HS-27A (cell line): ENCODE data around the gene NKAIN2.
"Not testable (repeated sequence)": the region's sequence is repeated elsewhere in the genome, so short reads cannot be mapped to it uniquely, and the experiment has no call there.

Source experiments
- DNase-seq: peaks from one replicate; pipeline ENCODE4 v3.0.0-alpha.2; 2012; ENCODE audit warnings: low read depth, missing footprints

The NKAIN2 gene

DNA sequence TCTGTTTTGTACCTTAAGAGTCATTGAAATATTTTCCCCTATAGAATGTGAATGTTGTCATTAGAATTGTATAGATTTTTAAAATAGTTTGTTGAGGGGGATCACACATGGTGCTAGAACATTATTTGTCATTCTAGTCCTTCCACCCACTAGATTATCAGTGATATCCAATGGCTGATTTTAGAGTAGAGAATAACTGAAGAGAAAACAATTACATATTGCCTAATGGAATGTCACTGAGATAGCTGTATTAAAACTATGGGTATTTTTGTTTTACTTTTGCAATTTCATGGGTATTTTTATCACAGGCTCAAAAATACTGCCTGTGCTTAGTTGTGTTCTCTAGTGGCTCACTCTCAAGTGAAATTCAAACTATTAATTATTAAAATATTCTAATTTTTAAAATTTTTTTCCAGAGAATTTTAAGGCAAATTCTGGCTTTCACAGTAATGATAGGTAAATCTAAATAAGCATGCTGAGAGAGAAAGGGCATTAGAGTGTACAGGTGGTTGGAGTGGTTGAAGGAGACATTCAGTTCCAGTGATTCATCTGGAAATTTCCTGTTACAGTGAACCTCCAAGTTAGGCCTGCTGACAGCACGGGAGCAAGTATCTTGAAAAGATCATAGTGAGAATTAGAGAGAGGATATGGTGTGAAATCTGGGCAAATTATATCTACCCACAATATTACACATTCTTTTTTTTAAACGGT, 399.6 kb downstream of the NKAIN2 start:
- DNase-seq = no peak

DNA sequence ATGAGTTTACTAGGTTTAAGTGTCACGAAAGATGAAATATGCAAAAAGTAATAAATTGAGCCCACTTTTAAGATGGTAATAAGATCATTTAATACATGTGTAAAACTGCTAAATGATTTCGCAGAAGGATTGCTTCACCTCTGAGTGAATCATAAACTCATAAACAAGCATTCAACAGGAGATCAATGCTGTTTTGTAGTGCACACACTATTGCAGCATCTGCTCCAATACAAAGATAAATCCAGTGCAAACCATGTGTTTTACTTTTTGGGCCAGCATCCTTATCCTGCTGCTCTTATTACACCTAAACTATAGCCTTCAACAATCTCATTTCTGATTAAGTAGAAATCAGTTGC, 400.1 kb downstream of the NKAIN2 start:
- no peak for DNase-seq

DNA sequence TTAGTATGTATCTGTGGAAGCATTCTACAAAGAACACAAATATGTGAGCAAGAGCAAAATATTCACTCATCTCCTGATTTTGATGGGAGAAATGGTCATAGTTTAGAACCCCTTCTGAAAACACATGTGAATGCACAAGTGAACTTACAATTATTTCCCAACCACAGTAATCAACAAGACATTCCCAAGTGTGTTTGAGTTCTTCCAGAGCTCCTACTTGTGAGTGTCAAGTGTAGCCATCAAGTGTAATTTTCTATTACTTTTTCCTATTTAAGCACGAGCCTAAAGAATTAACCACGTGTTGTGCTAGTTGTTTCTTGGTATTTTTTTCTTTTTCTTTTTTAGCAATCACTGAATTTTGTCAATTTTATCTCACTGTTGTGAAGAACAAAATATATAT, 402.3 kb downstream of the NKAIN2 start:
- DNase-seq = no peak

DNA sequence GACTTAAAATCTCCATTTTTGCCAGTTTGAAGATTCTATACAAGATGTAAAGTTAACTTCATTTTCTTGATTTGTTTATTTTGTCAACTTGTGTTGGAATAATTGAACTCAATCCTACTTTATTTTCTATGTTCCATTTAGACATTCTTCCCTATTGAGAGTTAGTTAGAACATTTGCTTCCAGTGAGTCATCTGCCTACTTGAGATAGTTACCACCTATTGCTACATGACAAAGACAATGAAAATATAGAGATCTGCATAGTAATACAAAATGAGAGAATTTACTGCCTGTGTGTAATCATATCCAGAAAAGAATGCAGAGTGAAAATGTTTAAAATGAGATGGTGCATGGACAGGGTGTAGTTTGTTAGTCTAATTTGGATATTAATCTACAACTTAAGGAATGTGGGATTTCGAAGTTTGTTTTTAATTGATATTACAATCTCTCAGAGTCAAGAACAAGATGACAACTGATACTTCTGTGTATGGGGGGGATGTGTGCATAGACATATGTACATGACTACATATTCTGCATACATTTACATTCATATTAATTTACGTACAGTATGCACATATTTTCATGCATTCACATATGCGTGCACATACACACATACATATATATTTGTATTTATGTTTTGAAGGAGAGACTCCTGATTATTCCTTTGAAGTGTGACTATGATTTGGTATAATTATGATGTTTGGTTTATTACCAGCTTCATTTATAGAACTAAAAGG, 420.1 kb downstream of the NKAIN2 start:
- no peak for DNase-seq

DNA sequence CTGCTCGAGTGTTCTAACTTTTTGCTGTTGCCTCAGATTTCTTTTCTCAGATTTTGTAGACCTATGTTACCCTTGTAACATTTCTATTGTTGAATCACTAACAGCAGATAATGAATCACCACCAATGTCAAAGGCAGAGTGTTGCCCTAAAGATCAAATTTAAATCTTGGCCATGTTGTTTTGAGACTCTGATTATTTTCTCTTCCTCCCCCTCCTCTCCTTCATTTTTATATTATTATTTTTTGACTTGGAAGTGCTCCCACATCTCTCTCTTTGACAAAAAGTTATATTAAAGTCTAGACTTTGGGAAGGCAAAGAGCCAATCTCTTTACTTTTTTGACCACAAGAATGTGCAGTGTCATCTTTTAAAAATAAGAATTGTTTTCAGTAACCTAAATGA, 422.7 kb downstream of the NKAIN2 start:
- DNase-seq = no peak

DNA sequence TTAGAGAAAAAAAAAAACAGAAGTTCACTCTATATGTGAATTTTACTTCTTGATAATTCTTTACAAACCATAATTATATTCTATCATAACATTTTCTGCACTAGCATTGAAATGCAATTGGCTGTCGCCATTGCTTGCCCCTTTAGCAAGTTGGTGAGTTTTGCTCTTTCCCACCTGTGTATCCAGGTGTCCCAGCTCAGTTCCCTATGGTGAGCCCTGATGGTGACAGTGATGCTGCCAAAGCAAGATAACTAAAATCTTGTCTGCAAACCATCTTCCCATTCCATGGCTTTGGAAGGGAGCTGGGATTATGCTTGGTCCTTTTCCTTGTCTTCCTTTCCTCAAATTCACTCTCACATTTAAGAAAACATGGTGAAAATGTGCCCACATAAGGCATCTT, 429.6 kb downstream of the NKAIN2 start:
- DNase-seq = no peak

DNA sequence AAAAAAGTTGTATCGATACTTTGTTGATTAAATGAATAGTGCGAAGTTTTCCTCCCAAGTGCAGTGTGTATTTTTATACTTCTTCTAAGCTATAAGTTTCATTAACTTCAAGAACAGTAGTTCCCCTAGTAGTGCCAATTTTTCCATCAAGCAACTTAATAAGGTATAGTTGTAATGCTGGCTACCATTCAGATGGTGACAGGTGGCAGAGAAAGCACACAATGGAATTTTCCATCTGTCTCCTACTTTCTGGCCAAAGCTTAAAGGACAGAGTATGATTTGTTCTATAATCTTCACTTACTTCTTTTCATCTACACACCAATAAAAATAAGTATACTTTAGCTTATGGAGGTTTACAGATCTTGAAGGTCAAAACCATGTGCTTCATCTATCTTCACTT, 431.1 kb downstream of the NKAIN2 start:
- no peak for DNase-seq

DNA sequence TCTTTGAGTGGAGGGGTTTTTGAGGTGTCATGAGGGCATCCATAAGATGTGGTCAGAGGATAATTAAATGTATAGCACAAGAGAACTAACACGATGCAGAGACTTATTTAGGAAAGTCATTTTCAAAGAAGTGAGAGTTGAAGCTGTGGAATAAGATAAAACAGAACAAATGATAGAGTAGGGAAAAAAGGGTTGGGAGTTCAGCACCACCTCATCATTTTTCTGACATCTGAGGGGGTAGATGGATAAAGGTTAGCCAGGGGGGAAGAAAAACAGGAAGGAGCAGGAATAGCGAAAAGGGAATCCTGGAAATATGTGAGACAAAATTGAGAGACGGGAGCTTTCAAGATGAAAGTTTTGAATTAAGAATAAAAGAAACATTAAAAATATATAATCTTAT, 434.2 kb downstream of the NKAIN2 start:
- no peak for DNase-seq

DNA sequence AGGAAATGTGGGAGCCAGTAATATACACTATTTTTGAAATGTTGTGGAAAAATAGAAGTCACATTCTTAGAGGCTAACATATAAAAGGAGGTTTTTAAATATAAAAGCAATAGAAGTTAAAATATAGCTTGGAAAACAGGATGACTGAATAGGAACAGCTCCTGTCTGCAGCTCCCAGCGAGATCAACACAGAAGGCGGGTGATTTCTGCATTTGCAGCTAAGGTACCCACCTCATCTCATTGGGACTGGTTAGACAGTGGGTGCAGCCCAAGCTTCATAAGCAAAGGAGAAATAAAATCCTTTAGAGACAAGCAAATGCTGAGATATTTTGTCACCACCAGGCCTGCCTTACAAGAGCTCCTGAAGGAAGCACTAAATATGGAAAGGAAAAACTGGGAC, 434.7 kb downstream of the NKAIN2 start:
- not testable (repeated sequence) for DNase-seq

DNA sequence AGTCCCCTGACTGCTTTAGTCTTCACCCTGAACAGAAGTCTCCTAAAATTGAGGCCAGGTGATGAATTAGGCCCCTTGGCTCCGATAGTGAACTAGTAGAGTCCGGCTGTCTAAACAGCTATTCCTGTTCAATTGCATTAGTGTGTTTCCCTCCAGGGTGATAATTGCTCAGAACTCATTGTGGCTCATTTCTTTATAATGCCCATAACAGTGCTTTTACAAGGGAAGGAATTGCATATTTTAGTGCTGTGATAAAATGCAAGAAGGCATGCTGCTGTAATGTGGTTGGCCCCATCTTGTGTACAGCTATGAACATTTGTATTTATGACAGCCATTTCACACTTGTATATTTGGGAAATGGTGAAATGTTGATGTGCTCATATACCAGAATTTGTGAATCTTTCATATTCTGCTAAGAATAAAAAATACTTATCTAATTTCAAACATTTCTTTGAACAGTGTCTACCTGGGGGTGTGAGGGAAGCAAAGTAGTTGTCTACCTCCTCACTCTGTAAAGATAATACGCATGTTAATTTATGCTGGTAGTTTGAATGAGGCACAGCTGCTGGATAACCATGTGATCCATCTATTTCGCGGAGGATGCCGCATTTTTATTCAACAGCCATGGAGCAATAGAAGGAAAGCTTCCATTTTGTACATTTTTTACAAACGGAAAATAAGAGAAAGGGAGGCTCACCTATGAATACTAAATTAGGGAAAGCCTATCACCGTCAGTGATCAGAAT, 451.4 kb downstream of the NKAIN2 start:
- DNase-seq = no peak

DNA sequence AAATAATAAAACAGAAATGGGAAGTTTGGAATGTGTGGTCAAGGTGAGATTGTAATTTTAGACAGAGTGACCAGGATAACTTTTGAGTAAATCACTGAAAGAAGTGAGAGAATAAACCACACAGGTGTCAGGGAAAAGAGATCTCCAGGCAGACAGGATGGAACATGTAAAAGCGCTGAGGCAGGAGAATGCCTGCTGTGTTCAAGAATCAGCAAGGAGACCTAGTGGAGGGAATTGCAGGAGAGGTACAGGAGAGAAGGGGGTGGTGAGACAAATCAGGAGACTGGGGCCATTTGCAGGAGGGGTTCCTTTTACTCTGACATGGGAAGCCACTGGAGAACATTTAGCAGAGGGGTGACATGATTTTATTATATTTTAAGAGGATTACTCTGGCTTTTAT, 456.7 kb downstream of the NKAIN2 start:
- DNase-seq = no peak

DNA sequence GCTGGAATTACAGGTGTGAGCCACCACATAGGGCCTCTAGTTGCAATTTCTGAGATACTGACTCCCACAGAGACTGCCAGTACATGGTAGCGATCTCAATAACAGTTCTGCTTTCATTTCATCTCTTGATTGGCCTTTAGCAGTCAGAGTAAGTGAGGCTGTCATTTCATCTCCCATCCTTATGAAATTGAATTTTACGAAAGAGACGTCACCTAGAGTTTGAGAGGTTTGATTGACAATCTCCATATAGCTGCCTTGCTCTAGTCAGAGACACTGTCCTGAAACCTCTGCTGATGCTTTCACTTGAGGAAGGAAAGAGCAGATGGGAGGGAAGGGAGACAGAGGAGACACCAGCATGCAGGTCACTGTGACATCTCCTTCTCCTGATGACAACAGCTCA, 466.1 kb downstream of the NKAIN2 start:
- DNase-seq = no peak

DNA sequence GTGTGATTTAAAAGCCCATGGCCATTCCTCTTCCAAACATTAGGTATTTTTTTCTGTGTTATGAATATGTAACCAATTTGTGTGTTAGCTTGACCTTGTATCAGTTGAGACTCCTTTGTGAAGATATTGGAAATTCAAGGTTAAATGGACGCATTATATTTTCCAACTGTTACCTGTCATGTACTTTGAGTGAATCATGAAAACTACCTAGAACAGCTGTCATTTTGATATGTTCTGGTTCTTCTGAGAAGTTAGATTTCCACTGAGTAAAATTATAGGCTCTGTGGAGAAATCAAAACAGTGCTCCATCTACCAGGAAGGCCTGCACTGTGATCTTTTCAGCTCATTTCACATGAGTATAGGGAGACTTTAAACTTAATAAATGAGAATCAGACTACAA, 470.0 kb downstream of the NKAIN2 start:
- no peak for DNase-seq

DNA sequence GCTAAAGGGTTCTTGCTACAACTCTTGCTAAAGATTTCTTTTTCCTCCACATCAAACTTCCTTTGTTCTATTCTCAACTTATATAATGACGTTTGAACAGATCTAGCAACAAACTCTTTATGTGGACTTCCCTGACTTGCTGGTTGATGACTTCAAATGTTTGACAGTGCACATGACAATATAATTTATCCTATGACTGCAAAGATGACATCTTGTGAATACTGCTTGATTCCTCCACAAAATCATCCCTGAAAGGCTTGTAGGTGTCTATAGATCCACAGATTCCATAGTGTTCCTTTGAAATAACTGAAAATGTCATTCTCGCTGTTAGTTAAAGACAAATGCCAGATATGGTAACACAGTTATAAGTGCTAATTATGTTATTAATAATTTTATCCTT, 478.9 kb downstream of the NKAIN2 start:
- DNase-seq = no peak

DNA sequence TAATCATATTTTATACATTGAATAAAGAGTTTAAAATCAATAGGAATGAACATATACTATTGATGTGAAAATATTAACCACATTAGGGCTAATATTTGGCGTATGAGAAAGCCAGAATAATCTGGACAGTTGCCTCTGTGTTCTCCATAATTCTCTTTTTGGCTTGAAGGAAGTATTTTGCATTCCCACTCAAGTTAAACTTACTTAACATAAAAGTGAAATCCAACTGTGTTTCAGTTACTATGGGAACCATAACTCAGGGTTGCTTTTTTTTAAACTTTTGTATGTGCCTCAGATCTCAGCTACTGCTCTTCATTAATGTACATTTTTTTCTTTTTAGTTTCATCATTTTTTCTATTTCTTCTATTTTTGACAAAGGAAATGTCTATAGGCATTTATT, 479.8 kb downstream of the NKAIN2 start:
- DNase-seq = no peak

DNA sequence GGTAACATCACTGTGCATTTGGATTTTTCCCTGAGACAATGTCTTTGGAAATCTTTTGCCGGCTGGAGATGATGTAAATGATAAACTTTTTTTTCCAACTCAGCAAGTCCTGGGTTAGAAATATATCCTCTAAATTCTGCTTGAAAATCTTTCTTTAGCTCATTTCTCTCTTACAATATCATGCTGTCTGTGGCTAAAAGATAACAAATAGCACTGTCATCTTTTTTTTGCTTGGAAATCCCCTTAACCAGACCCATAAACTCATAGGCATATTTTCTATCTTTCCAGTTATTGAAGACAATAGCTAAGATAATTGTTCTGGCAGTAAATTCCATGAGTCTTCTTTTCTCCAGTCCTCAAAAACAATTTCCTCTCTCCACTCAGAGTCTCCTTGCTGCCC, 481.5 kb downstream of the NKAIN2 start:
- no peak for DNase-seq

DNA sequence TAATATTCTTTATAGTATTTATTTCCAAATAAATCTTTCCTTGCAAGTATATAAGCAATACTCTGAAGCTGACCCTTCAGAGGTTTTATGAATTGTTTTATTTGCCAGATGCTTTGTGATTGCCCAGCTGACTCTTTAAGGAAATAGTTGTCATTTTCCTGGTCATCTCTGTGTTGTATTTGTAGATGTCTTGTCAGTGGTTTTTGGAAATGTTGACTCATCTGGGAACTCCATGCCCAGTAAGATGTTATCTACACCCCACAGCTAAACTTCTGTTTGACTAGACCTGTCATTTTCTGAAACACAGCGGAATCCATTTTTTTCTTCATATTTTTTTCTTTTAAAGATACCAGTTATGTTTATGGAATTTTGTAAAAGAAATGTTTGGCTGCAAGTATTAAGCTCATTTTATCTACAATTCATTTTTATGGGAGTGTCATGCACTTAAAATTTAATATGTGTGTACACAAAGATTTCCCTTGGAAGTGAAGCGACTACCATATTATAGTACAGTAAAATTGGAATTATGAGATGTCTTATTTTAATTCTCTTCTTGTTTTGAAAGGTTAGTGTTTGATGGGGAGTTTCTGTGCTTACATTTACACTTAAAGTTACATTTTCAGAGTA, 491.0 kb downstream of the NKAIN2 start:
- no peak for DNase-seq

DNA sequence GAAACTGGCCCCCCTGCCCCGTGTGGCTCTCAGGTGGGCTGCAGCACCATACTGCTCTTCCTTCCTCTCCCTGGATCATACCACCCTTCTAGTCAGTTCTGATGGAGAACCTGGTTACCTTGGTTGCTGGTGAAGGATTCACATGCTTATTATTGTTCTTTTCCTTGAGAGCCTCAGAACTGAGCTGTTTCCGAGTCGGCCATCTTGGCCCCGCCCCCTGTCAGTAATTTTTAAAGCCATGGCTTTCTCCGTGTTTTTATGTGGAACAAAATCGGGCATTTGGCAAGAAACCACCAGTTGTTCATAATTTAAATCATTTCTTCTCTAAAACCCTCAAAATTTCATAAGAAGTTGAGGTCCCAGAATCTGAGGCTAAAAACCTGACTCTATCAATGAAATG, 493.8 kb downstream of the NKAIN2 start:
- no peak for DNase-seq

DNA sequence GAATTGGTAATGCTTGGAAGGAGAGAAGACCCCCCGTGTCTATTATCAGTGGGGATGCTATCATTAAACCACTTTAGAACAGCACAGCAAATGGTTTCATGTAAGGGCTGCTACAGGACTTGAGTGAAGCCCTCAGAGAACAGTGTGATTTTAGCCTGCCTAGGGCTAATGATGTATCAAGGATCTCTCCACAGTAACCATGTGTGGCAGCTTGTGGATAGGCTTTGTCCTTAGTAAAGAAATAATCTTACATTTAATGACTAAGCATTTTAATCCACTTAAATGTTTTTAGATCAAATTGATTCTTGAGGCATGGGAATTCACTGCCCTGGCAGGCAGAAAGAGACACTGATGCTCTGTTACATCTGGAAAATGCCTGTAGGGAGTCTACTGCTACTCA, 495.1 kb downstream of the NKAIN2 start:
- no peak for DNase-seq

DNA sequence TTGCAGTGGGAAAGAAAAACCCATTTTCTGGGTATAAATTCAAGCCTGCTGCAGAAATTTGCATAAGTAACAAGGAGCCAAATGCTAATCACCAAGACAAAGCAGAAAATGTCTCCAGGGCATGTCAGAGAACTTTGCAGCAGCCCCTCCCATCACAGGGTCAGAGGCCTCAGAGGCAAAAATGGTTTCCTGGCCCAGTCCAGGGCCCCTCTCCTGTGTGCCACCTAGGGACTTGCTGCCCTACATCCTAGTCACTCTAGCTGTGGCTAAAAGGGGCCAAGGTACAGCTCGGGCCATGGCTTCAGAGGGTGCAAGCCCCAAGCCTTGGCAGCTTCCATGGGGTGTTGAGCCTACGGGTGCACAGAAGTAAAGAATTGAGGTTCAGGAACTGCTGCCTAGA, 497.2 kb downstream of the NKAIN2 start:
- DNase-seq = not testable (repeated sequence)

DNA sequence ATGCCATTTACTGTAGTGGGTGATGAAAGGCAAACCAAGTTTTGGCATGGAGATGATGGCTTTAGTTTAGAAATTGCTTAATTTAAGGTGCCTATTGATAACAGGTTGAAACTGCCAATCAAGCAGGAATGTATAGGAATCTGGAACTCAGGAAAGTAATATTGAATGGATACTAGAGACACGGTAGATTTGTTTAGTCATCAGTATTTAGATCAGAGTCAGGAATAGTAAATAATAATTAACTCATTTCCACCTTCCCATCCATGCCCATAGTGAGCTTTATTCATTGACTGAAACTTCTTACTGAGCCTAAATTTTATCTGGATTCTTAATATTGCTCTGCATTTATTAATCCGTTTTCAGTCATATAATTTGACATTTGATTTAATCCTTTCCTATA, 500.3 kb downstream of the NKAIN2 start:
- no peak for DNase-seq

DNA sequence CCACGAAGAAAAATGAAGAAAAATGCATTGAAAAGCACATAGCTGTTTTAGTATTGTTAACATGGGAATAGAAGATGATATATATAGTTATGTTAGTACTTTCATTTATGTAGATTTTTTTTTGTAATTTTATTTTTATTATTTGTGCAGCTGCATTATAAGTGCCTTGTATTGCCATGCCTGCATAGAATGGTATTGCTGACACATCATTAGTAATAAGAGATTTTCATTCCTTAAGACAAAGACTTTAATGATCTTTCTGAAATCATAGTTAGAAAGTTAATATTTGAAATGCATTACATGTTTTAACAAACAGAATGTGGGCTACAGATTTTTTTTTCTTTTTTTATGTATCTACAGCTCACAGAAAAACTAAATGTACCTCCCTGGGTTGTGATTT, 506.5 kb downstream of the NKAIN2 start:
- no peak for DNase-seq

DNA sequence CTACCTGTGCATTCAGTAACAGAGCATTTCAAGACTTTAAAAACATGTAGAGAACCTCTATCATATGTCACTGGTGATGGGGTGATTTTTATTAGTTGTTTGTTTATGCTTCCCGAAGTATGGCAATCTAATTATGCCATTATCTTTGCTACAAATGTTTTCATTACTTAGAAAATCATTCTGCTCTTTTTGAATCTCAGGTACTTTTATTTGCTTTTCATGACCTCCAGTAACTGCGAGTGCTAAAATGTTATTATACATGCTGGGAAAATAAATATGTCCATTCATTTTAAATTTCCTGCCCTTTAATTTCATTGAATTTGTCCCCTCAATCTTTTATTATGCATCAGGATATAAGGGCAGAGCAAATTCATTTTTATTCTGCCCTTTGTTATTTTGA, 515.7 kb downstream of the NKAIN2 start:
- DNase-seq = no peak
